GM10248 (cell line): ENCODE data around the gene MED27.

Source experiments
- CTCF ChIA-PET: fragments of 300-600 bp; sonication (Branson Sonifier 250); formaldehyde crosslinking; extraction: SDS; loops from one replicate; lab custom pipeline; 2021; ENCODE audit warnings: antibody characterized with exemption; lab: Yijun Ruan, JAX
- POLR2A ChIA-PET: fragments of 350-650 bp; sonication (Branson Sonifier 250); formaldehyde crosslinking; extraction: SDS; loops from one replicate; lab custom pipeline; 2020; ENCODE audit warnings: antibody characterized with exemption; lab: Yijun Ruan, JAX
- DNase-seq: peaks from one replicate; pipeline ENCODE4 v3.0.0; 2012; ENCODE audit errors: extremely low spot score
- CTCF ChIP-seq: IDR thresholded peaks from 2 replicates; pipeline ENCODE4 v1.5.1; 2012; ENCODE audit warnings: mild to moderate bottlenecking, low read depth; ENCODE audit errors: extremely low read depth, missing control alignments, control extremely low read depth

The MED27 gene

GRCh38 chr9:131943351-131943841, 136.3 kb downstream of the MED27 start:
- no peak for DNase-seq
- no peak for TF ChIP-seq CTCF
- ChIA-PET POLR2A (no interaction called here), CTCF (interaction anchor here (0.6 to 1.2 kb wide), 2 partner anchors 9 to 11 kb away, joined by 3 read pairs; no protein-coding TSS in a partner anchor)

DNA sequence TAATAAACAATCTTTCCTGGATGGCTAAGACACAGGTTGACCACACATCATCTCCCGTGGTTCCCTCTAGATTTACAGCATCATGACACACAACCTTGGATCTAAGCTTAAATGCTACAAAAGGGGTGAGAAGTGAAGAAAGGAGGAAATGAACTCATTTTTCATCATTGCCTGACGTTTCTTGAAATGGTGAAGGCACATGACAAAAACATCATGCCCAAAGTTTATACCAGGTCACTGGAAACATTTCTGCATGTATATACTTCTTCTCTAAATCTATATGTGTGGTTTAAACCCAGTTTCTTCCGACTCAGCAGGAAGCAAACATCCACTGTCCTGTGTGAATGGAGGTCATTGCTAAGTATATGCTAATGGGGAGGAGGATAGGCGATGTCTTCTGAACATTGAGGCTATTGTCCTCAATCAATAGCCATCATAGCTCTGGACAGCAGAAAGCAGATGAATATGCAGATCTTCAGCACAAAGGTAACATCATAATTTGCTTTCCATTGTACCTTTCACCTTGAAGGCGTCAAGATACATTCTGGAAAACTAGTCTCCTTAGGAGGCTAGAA, 137.4 kb downstream of the MED27 start:
- POLR2A ChIA-PET, result no interaction called here
- CTCF ChIA-PET, result no interaction called here

DNA sequence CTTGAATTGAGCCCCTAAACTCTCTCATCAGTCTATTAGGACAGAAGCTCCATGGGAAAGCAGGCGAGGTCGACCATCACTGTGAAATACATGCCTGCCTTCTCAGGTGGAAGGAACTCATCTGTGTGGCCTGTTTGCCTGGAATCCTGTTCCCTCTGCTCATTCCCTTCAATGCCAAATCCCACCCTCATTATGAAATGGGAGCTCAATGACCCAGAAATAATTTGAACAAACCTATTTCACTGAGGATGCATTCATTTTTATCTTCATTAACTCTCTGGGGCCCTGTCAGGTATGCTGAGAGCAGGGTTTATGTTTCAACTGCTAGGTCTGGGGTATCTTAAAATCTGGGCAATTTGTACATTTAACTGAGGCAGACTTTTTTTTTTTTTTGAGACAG, 142.2 kb downstream of the MED27 start:
- CTCF ChIA-PET, result no interaction called here

More for the DNA sequence above, 137.4 kb downstream of the MED27 start:
- DNase-seq, result no peak
- no peak for TF ChIP-seq CTCF

GRCh38 chr9:131936929-131937328, 142.7 kb downstream of the MED27 start:
- no peak for TF ChIP-seq CTCF
- ChIA-PET POLR2A (no interaction called here), CTCF (interaction anchor here (1.7 kb wide), 1 partner anchor 10 kb away, joined by 5 read pairs; no protein-coding TSS in a partner anchor)
- DNase-seq, result no peak

More for the DNA sequence above, 142.2 kb downstream of the MED27 start:
- no peak for DNase-seq
- POLR2A ChIA-PET, result no interaction called here
- no peak for TF ChIP-seq CTCF

GRCh38 chr9:131934673-131935072, 145.0 kb downstream of the MED27 start:
- no peak for TF ChIP-seq CTCF
- DNase-seq, result no peak
- POLR2A ChIA-PET, result no interaction called here
- CTCF ChIA-PET, result interaction anchor here (1.3 kb wide), 1 partner anchor 9 kb away, joined by 3 read pairs; no protein-coding TSS in a partner anchor

- no peak for TF ChIP-seq CTCF
- ChIA-PET POLR2A (no interaction called here), CTCF (interaction anchor here (1.2 to 2.1 kb wide), 3 partner anchors 9 to 23 kb away, joined by 5 to 7 read pairs (median 6); no protein-coding TSS in a partner anchor)
- no peak for DNase-seq
These were observed 152.6 kb downstream of the MED27 start for GRCh38 chr9:131927091-131927490.
